ENCODE data around the gene SLC35B1. TPM values are rescaled to one million over a fixed set of nuclear protein-coding genes. Genes with fewer than 3 reads are reported as not detected.

Gene SLC35B1
- total and polyA plus RNA-seq, 10 of the 15 experiments (the other 5 are each of a cell fraction or from before 2014, with no cell fraction given), result 40.0 to 113 (median 51.6) TPM

DNA sequence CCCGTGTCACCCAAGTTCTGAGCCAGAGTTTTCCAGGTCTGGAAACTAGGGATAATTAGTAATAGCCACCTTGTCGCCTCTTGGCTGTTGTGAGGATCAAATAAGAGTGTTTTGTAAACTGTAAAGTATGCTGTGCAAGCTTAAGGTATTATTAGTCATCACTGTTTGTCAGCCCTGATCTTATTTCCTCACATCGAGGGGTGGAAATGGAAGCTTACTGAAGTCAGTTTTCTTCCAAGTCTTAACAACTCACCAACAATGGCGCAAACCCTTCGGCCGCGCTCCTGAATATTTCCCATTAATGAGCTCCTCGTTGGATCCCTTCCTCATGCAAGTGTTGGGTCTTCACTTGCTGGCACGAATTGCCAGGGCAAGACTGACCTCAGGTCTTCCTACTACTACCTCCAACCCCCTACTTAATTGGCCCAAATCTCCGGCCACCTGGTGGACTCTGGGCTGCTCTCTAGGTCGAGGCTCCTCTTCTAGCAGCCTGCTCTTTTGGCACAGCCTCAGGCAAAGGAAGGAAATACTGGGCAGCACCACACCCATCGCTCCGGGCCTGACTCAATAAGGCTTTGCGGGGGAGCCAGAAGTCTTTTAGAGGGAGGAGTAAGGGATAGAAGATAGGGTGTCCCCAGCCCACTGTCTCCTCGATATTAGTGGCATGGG lies 885 bp upstream of the SLC35B1 start (continued):
- TF ChIP-seq, protein P1, sequence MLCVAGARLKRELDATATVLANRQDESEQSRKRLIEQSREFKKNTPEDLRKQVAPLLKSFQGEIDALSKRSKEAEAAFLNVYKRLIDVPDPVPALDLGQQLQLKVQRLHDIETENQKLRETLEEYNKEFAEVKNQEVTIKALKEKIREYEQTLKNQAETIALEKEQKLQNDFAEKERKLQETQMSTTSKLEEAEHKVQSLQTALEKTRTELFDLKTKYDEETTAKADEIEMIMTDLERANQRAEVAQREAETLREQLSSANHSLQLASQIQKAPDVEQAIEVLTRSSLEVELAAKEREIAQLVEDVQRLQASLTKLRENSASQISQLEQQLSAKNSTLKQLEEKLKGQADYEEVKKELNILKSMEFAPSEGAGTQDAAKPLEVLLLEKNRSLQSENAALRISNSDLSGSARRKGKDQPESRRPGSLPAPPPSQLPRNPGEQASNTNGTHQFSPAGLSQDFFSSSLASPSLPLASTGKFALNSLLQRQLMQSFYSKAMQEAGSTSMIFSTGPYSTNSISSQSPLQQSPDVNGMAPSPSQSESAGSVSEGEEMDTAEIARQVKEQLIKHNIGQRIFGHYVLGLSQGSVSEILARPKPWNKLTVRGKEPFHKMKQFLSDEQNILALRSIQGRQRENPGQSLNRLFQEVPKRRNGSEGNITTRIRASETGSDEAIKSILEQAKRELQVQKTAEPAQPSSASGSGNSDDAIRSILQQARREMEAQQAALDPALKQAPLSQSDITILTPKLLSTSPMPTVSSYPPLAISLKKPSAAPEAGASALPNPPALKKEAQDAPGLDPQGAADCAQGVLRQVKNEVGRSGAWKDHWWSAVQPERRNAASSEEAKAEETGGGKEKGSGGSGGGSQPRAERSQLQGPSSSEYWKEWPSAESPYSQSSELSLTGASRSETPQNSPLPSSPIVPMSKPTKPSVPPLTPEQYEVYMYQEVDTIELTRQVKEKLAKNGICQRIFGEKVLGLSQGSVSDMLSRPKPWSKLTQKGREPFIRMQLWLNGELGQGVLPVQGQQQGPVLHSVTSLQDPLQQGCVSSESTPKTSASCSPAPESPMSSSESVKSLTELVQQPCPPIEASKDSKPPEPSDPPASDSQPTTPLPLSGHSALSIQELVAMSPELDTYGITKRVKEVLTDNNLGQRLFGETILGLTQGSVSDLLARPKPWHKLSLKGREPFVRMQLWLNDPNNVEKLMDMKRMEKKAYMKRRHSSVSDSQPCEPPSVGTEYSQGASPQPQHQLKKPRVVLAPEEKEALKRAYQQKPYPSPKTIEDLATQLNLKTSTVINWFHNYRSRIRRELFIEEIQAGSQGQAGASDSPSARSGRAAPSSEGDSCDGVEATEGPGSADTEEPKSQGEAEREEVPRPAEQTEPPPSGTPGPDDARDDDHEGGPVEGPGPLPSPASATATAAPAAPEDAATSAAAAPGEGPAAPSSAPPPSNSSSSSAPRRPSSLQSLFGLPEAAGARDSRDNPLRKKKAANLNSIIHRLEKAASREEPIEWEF (IDR thresholded peaks at IDR 0.05; ENCODE audit: insufficient replicate concordance, low read depth, low read length), result no peak
- TF ChIP-seq CBX5 (IDR thresholded peaks at IDR 0.05; ENCODE audit: low read depth), result no peak

DNA sequence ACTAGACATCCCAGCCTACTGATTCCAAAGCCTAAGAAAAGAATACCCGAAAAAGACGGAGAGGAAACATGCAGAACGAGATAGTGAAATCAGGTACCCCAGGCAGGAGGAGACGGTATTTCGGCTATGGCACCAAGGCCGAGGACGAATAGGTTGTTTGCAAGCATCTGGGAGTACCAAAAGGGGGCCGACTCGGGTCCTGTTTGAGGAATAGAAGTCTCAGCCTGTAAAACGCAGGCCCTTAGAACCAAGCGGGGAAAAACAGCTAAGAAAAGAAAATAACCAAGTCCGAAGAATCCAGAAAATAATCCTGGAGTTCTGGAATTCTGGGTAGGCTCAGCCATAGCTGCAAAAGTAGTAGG lies 537 bp downstream of the SLC35B1 start:
- ChIA-PET RAD21 (ENCODE audit: unreplicated experiment) (interaction anchor here (0.6 to 3.0 kb wide), 16 partner anchors 9 to 150 kb away, joined by 3 to 26 read pairs (median 5); partner anchors contain the start of genes FAM117A and KAT7), CTCF (interaction anchor here (0.6 to 5.6 kb wide), 22 partner anchors 10 to 297 kb away, joined by 3 to 71 read pairs (median 8); partner anchors contain the start of genes FAM117A, KAT7 and PHB1), POLR2A (interaction anchor here (0.9 to 2.6 kb wide), 8 partner anchors 9 to 81 kb away, joined by 3 to 12 read pairs (median 5); partner anchors contain the start of genes FAM117A and KAT7), SMC1A (ENCODE audit: uncharacterized antibody, unreplicated experiment) (interaction anchor here (0.8 to 4.3 kb wide), 14 partner anchors 11 to 141 kb away, joined by 3 to 38 read pairs (median 17); partner anchors contain the start of genes FAM117A and KAT7)
- intact Hi-C loops (cut with micrococcal nuclease; ENCODE audit: unreplicated experiment) (loop anchor here (5.0 to 10.0 kb wide), 3 partner anchors 55 to 288 kb away; partner anchors contain the start of genes DLX3 and FAM117A), in situ Hi-C loops (cut with MboI) (loop anchor here (5.0 to 10.0 kb wide), 2 partner anchors 80 to 288 kb away; partner anchors contain the start of genes DLX3 and KAT7)
- no TSS peak for BruUV-seq (replicated peaks)
- Histone ChIP-seq H3K4me2 (ENCODE audit: control insufficient read depth, insufficient read depth) (peak overlapping the region; percentile 75), H3K4me3 (peak overlapping the region; percentile 91), H3K27ac (ENCODE audit: control insufficient read depth, insufficient read depth) (peak overlapping the region; percentile 98), H3K79me2 (ENCODE audit: control insufficient read depth, insufficient read depth, low read length) (peaks cover 12% of the 10 kb centered on the region), H2AFZ (ENCODE audit: control insufficient read depth, low read depth, low read length) (peak overlapping the region; percentile 94), H3K9me3 (replicated peaks; ENCODE audit: control insufficient read depth, insufficient read depth, low read length) (no peaks in the 10 kb centered on the region), H3K4me1 (ENCODE audit: control insufficient read depth, insufficient read depth, low read length) (0 out of 2 replicates have a peak, but pooled peaks cover 3% of the 10 kb centered on the region), H3K9ac (ENCODE audit: control insufficient read depth, insufficient read depth, low read length) (peak overlapping the region; percentile 95), H3K27me3 (replicated peaks in 1 of 2; ENCODE audit: control insufficient read depth in 2 of 2, insufficient read depth in 2 of 2, low read length in 1 of 2) (no peaks in the 10 kb centered on the region), H3K36me3 (ENCODE audit: control insufficient read depth in 2 of 2, insufficient read depth in 2 of 2, low read length in 1 of 2) (peaks cover 8 to 13% of the 10 kb centered on the region in 2 experiments; a peak in 3 of 4 replicates), H4K20me1 (ENCODE audit: control insufficient read depth, insufficient read depth) (no peaks in the 10 kb centered on the region)
- WGBS (ENCODE audit: insufficient coverage, insufficient replicate concordance, low lambda C conversion rate, missing lambda C conversion rate), result 4% methylated on average over 12 of the region's 12 CpGs
- FAIRE-seq (no peak), ATAC-seq (peak; percentile 17; the same call in 1 of the 3 replicates), DNase-seq (ENCODE audit: low read depth, low spot score) (no peak)
- TF ChIP-seq PKNOX1 (IDR thresholded peaks at IDR 0.05) (no peak), RAD21 (IDR thresholded peaks at IDR 0.05; ENCODE audit: insufficient read depth, low read depth, low read length) (no peak; the same call in 1 of the 2 replicates)
- TF ChIP-seq, protein P2, sequence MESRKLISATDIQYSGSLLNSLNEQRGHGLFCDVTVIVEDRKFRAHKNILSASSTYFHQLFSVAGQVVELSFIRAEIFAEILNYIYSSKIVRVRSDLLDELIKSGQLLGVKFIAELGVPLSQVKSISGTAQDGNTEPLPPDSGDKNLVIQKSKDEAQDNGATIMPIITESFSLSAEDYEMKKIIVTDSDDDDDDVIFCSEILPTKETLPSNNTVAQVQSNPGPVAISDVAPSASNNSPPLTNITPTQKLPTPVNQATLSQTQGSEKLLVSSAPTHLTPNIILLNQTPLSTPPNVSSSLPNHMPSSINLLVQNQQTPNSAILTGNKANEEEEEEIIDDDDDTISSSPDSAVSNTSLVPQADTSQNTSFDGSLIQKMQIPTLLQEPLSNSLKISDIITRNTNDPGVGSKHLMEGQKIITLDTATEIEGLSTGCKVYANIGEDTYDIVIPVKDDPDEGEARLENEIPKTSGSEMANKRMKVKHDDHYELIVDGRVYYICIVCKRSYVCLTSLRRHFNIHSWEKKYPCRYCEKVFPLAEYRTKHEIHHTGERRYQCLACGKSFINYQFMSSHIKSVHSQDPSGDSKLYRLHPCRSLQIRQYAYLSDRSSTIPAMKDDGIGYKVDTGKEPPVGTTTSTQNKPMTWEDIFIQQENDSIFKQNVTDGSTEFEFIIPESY (IDR thresholded peaks at IDR 0.05), result no peak
- TF ChIP-seq, protein P3, sequence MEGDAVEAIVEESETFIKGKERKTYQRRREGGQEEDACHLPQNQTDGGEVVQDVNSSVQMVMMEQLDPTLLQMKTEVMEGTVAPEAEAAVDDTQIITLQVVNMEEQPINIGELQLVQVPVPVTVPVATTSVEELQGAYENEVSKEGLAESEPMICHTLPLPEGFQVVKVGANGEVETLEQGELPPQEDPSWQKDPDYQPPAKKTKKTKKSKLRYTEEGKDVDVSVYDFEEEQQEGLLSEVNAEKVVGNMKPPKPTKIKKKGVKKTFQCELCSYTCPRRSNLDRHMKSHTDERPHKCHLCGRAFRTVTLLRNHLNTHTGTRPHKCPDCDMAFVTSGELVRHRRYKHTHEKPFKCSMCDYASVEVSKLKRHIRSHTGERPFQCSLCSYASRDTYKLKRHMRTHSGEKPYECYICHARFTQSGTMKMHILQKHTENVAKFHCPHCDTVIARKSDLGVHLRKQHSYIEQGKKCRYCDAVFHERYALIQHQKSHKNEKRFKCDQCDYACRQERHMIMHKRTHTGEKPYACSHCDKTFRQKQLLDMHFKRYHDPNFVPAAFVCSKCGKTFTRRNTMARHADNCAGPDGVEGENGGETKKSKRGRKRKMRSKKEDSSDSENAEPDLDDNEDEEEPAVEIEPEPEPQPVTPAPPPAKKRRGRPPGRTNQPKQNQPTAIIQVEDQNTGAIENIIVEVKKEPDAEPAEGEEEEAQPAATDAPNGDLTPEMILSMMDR (IDR thresholded peaks at IDR 0.05 in 2 of 3, conservative IDR thresholded peaks at IDR 0.05 in 1 of 3; ENCODE audit: control insufficient read depth in 2 of 3, extremely low read depth in 1 of 3, insufficient read depth in 1 of 3, low read depth in 3 of 3, low read length in 3 of 3), result peak in 2 of 3 experiments; percentile 12 to 22; a peak in 2 of 6 replicates
